GM19351 (cell line): ENCODE data around the gene PPP1R9B.

Source experiments
- ATAC-seq: cut with Tn5 transposase; IDR thresholded peaks from one replicate; pipeline ENCODE4 v1.9.1; 2021; ENCODE audit warnings: mild to moderate bottlenecking, moderate library complexity; ENCODE audit not compliant: unreplicated experiment

Gene PPP1R9B

GRCh38 chr17:50174444-50174843 lies 24.0 kb upstream of the PPP1R9B start:
- ATAC-seq = no peak

GRCh38 chr17:50173335-50173941 lies 23.0 kb upstream of the PPP1R9B start:
- ATAC-seq = no peak

GRCh38 chr17:50172936-50173334 lies 22.5 kb upstream of the PPP1R9B start:
- ATAC-seq = no peak

GRCh38 chr17:50172130-50172529 lies 21.7 kb upstream of the PPP1R9B start:
- no peak for ATAC-seq

GRCh38 chr17:50171371-50172071 lies 21.0 kb upstream of the PPP1R9B start:
- no peak for ATAC-seq

- peak; percentile 61 for ATAC-seq
These were observed 20.3 kb upstream of the PPP1R9B start for GRCh38 chr17:50170662-50171370.

GRCh38 chr17:50169881-50170459 lies 19.5 kb upstream of the PPP1R9B start:
- ATAC-seq = no peak

- no peak for ATAC-seq
These were observed 18.8 kb upstream of the PPP1R9B start for GRCh38 chr17:50169121-50169764.

- ATAC-seq = no peak
These were observed 17.8 kb upstream of the PPP1R9B start for GRCh38 chr17:50168319-50168718.

GRCh38 chr17:50167371-50167770 lies 16.9 kb upstream of the PPP1R9B start:
- ATAC-seq = no peak

GRCh38 chr17:50166518-50167181 lies 16.2 kb upstream of the PPP1R9B start:
- no peak for ATAC-seq

GRCh38 chr17:50165867-50166517 lies 15.5 kb upstream of the PPP1R9B start, which contains the start of gene SGCA:
SGCA (plus strand) TSS chr17:50166005; CDS start chr17:50166041, 36 bp downstream.
- ATAC-seq = no peak

- no peak for ATAC-seq
These were observed 15.0 kb upstream of the PPP1R9B start for GRCh38 chr17:50165466-50165865.

GRCh38 chr17:50165066-50165465 lies 14.6 kb upstream of the PPP1R9B start:
- no peak for ATAC-seq

GRCh38 chr17:50164697-50164988 lies 14.2 kb upstream of the PPP1R9B start:
- no peak for ATAC-seq

GRCh38 chr17:50163843-50164696 lies 13.6 kb upstream of the PPP1R9B start:
- ATAC-seq = no peak

GRCh38 chr17:50162466-50163254 lies 12.2 kb upstream of the PPP1R9B start:
- no peak for ATAC-seq

GRCh38 chr17:50161911-50162288 lies 11.4 kb upstream of the PPP1R9B start:
- ATAC-seq = no peak
